Tongue (tissue), 2 donors: Measurements from ENCODE around the gene MTMR1. TPM values are rescaled to one million over a fixed set of nuclear protein-coding genes. Genes with fewer than 3 reads are reported as not detected.

Source experiments
- DNase-seq: peaks from one replicate; pipeline ENCODE4 v3.0.0-alpha.2; 2015
- total RNA-seq: library from RNA; depleted of rRNA; stranded (reverse); fragments of >200 nt; gene quantifications from one replicate; pipeline ENCODE4 v1.2.3, GENCODE V29; 2014

MTMR1 gene
- total RNA-seq, 1 donor from 2014 or later: 37.1 TPM

- no peak for DNase-seq
Observed at GRCh38 chrX:150763303-150763797, 70.2 kb downstream of the MTMR1 start.

GRCh38 chrX:150763810-150764209 is 70.6 kb downstream of the MTMR1 start:
- peak; percentile 4 for DNase-seq

GRCh38 chrX:150765237-150765636 is 72.0 kb downstream of the MTMR1 start:
- no peak for DNase-seq

- DNase-seq: no peak
Observed at GRCh38 chrX:150765782-150766350, 72.7 kb downstream of the MTMR1 start.

- peak; percentile 3 for DNase-seq
Observed at GRCh38 chrX:150766351-150767044, 73.3 kb downstream of the MTMR1 start.

GRCh38 chrX:150767045-150767395 is 73.8 kb downstream of the MTMR1 start:
- DNase-seq: peak; percentile 5

GRCh38 chrX:150767475-150768131 is 74.4 kb downstream of the MTMR1 start:
- DNase-seq: no peak

GRCh38 chrX:150768132-150768485 is 74.9 kb downstream of the MTMR1 start:
- DNase-seq: no peak

GRCh38 chrX:150768580-150769190 is 75.5 kb downstream of the MTMR1 start:
- no peak for DNase-seq

- no peak for DNase-seq
Observed at GRCh38 chrX:150769408-150769807, 76.2 kb downstream of the MTMR1 start.

GRCh38 chrX:150770623-150771022 is 77.4 kb downstream of the MTMR1 start:
- no peak for DNase-seq

- no peak for DNase-seq
Observed at GRCh38 chrX:150771116-150771515, 77.9 kb downstream of the MTMR1 start.

GRCh38 chrX:150772150-150772970 is 79.2 kb downstream of the MTMR1 start:
- DNase-seq: peak; percentile 79

- DNase-seq: no peak
Observed at GRCh38 chrX:150773117-150773516, 79.9 kb downstream of the MTMR1 start.

- no peak for DNase-seq
Observed at GRCh38 chrX:150773634-150774033, 80.4 kb downstream of the MTMR1 start.

- DNase-seq: peak; percentile 1
Observed at GRCh38 chrX:150774798-150775568, 81.8 kb downstream of the MTMR1 start.

GRCh38 chrX:150775569-150776350 is 82.6 kb downstream of the MTMR1 start:
- no peak for DNase-seq

- no peak for DNase-seq
Observed at GRCh38 chrX:150777328-150777992, 84.3 kb downstream of the MTMR1 start.

- no peak for DNase-seq
Observed at GRCh38 chrX:150779385-150779784, 86.2 kb downstream of the MTMR1 start.

GRCh38 chrX:150781677-150782076 is 88.5 kb downstream of the MTMR1 start:
- DNase-seq: no peak
